Measurements from ENCODE around the gene OR13F1. TPM values are rescaled to one million over a fixed set of nuclear protein-coding genes. Genes with fewer than 3 reads are reported as not detected.

The OR13F1 gene
- total RNA-seq, 3 donors from 2014 or later = not detected

- H3K27me3 ChIP-seq = no peaks in the 10 kb centered on the region
- peaks cover 0 to 8% of the 10 kb centered on the region in 2 donors for H3K9me3 ChIP-seq
- DNase-seq (ENCODE audit: low spot score in 2 of 2) = no peak
- no peak within 1 kb of the TSS for H3K27ac ChIP-seq
- no peak within 1 kb of the TSS for H3K4me3 ChIP-seq
- no peaks in the 10 kb centered on the region for H3K36me3 ChIP-seq
- intact Hi-C loops (cut with DNase I; ENCODE audit: low total_unique reads) = no loop called here
- H3K4me1 ChIP-seq = no peaks in the 10 kb centered on the region
- no peak for TF ChIP-seq CTCF (IDR thresholded peaks at IDR 0.05)
These were observed 23.0 kb downstream of the OR13F1 start, which contains the start of gene OR13C4 for GRCh38 chr9:104527109-104527508. Gene OR13C4 (minus strand): TSS chr9:104527209. CDS start chr9:104527209, 0 bp downstream.

- DNase-seq (ENCODE audit: low spot score in 2 of 2) = no peak
- Histone ChIP-seq H3K9me3 (no peaks in the 10 kb centered on the region), H3K27me3 (no peaks in the 10 kb centered on the region), H3K27ac (no peak within 1 kb of the TSS), H3K4me1 (no peaks in the 10 kb centered on the region), H3K36me3 (no peaks in the 10 kb centered on the region), H3K4me3 (no peak within 1 kb of the TSS)
- intact Hi-C loops (cut with DNase I; ENCODE audit: low total_unique reads) = no loop called here
- TF ChIP-seq POLR2AphosphoS5 (IDR thresholded peaks at IDR 0.05) = no peak
- TF ChIP-seq POLR2A (IDR thresholded peaks at IDR 0.05) = no peak
- no peak for TF ChIP-seq CTCF (IDR thresholded peaks at IDR 0.05)
These were observed 32.7 kb downstream of the OR13F1 start, which contains the start of gene OR13C3 for GRCh38 chr9:104536756-104537155. Gene OR13C3 (minus strand): TSS chr9:104536856. CDS start chr9:104536723, 133 bp downstream.

GRCh38 chr9:104539275-104539674, 35.2 kb downstream of the OR13F1 start:
- H3K27me3 ChIP-seq = no peaks in the 10 kb centered on the region
- H3K9me3 ChIP-seq = no peaks in the 10 kb centered on the region
- H3K4me3 ChIP-seq = no peak overlapping the region
- no peaks in the 10 kb centered on the region for H3K36me3 ChIP-seq
- no peaks in the 10 kb centered on the region for H3K4me1 ChIP-seq
- no peak for TF ChIP-seq CTCF (IDR thresholded peaks at IDR 0.05)
- no peak for TF ChIP-seq POLR2A (IDR thresholded peaks at IDR 0.05)
- no peak for TF ChIP-seq POLR2AphosphoS5 (IDR thresholded peaks at IDR 0.05)
- no peak for DNase-seq (ENCODE audit: low spot score in 2 of 2)
- H3K27ac ChIP-seq = no peak overlapping the region
- intact Hi-C loops (cut with DNase I; ENCODE audit: low total_unique reads) = no loop called here

GRCh38 chr9:104544644-104545043, 40.6 kb downstream of the OR13F1 start:
- intact Hi-C loops (cut with DNase I; ENCODE audit: low total_unique reads) = no loop called here
- no peaks in the 10 kb centered on the region for H3K27me3 ChIP-seq
- DNase-seq (ENCODE audit: low spot score in 2 of 2) = no peak

GRCh38 chr9:104553261-104553660, 49.2 kb downstream of the OR13F1 start:
- Histone ChIP-seq H3K4me1 (no peaks in the 10 kb centered on the region), H3K27me3 (no peaks in the 10 kb centered on the region), H3K4me3 (no peak overlapping the region), H3K36me3 (no peaks in the 10 kb centered on the region), H3K27ac (no peak overlapping the region), H3K9me3 (peaks cover 8 to 9% of the 10 kb centered on the region in 2 donors)
- intact Hi-C loops (cut with DNase I; ENCODE audit: low total_unique reads) = no loop called here
- DNase-seq (ENCODE audit: low spot score in 2 of 2) = no peak
- no peak for TF ChIP-seq POLR2A (IDR thresholded peaks at IDR 0.05)
- no peak for TF ChIP-seq CTCF (IDR thresholded peaks at IDR 0.05)
- TF ChIP-seq POLR2AphosphoS5 (IDR thresholded peaks at IDR 0.05) = no peak

More at GRCh38 chr9:104544644-104545043, 40.6 kb downstream of the OR13F1 start:
- H3K9me3 ChIP-seq = no peaks in the 10 kb centered on the region
- no peaks in the 10 kb centered on the region for H3K36me3 ChIP-seq
- no peak overlapping the region for H3K27ac ChIP-seq
- no peaks in the 10 kb centered on the region for H3K4me1 ChIP-seq
- TF ChIP-seq CTCF (IDR thresholded peaks at IDR 0.05) (no peak), POLR2AphosphoS5 (IDR thresholded peaks at IDR 0.05) (no peak), POLR2A (IDR thresholded peaks at IDR 0.05) (no peak)
- no peak overlapping the region for H3K4me3 ChIP-seq

Other genes with a start within 250 kb of the OR13F1 start
- gene OR13C4, start 22.9 kb downstream of the OR13F1 start, total RNA-seq = not detected
- not detected for gene OR13C3, start 32.6 kb downstream of the OR13F1 start, total RNA-seq
- not detected for gene OR13C8, start 64.9 kb downstream of the OR13F1 start, total RNA-seq
- not detected for gene OR13C5, start 95.2 kb downstream of the OR13F1 start, total RNA-seq
- gene OR13C2, start 101.4 kb downstream of the OR13F1 start, total RNA-seq = not detected
- not detected for gene OR13C9, start 113.9 kb downstream of the OR13F1 start, total RNA-seq
- not detected for gene OR13D1, start 190.3 kb downstream of the OR13F1 start, total RNA-seq
- 10 to 100 TPM; 23.1 to 28.2 (median 26.6) TPM for gene NIPSNAP3A, start 243.4 kb downstream of the OR13F1 start, total RNA-seq